CD4-positive, alpha-beta memory T cell (primary cell): Measurements from ENCODE around the gene AGER. TPM values are rescaled to one million over a fixed set of nuclear protein-coding genes. Genes with fewer than 3 reads are reported as not detected.
"Not testable (repeated sequence)": the region's sequence is repeated elsewhere in the genome, so short reads cannot be mapped to it uniquely, and the experiment has no call there.

Source experiments
- CTCF ChIA-PET: fragments of 350-600 bp; sonication (Branson Sonifier 250); formaldehyde crosslinking; loops from one replicate; lab custom pipeline; 2021; ENCODE audit warnings: inconsistent platforms; ENCODE audit not compliant: partially characterized antibody; lab: Charles Lee
- POLR2A ChIA-PET: fragments of 350-600 bp; sonication (Branson Sonifier 250); formaldehyde crosslinking; loops from one replicate; lab custom pipeline; 2021; ENCODE audit not compliant: partially characterized antibody; lab: Charles Lee
- DNase-seq, 5 donors: peaks; one replicate each; pipeline versions ENCODE4 v3.0.0 to v3.0.0-alpha.2; 2020 to 2022; ENCODE audit warnings: mixed read lengths in 1 of 5
- H3K27ac ChIP-seq: one replicate; pipeline ENCODE4 v1.7.0; 2013; ENCODE audit warnings: low read depth, low read length
- H3K27me3 ChIP-seq: 2 replicates; pipeline ENCODE4 v1.7.0; 2013; ENCODE audit warnings: mild to moderate bottlenecking, low read length, moderate library complexity; ENCODE audit not compliant: insufficient read depth
- H3K36me3 ChIP-seq: 2 replicates; pipeline ENCODE4 v1.7.0; 2013; ENCODE audit warnings: mild to moderate bottlenecking, low read length, moderate library complexity; ENCODE audit not compliant: insufficient read depth
- H3K4me1 ChIP-seq: 2 replicates; pipeline ENCODE4 v1.7.0; 2013; ENCODE audit warnings: mild to moderate bottlenecking, low read length, moderate library complexity; ENCODE audit not compliant: insufficient read depth
- H3K4me3 ChIP-seq, 2 donors: one replicate each; pipeline ENCODE4 v1.7.0; 2013; ENCODE audit warnings: low read length in 2 of 2, mild to moderate bottlenecking in 1 of 2
- H3K9me3 ChIP-seq, 2 donors: one replicate each; pipeline ENCODE4 v1.7.0; 2013; ENCODE audit warnings: low read length in 2 of 2, control low read depth in 1 of 2; ENCODE audit not compliant: control insufficient read depth in 1 of 2
- H3K27ac Mint-ChIP-seq, 7 donors: one replicate each; pipeline ENCODE4 v1.8.0; 2020 to 2021; ENCODE audit warnings: mixed read lengths in 7 of 7, mild to moderate bottlenecking in 6 of 7, inconsistent platforms in 3 of 7, moderate library complexity in 3 of 7
- H3K27me3 Mint-ChIP-seq, 2 donors: one replicate each; pipeline ENCODE4 v1.8.0; 2020 to 2021; ENCODE audit warnings: mixed read lengths in 2 of 2
- H3K36me3 Mint-ChIP-seq, 2 donors: one replicate each; pipeline ENCODE4 v1.8.0; 2020 to 2021; ENCODE audit warnings: mixed read lengths in 2 of 2, inconsistent platforms in 1 of 2, mild to moderate bottlenecking in 1 of 2
- H3K4me1 Mint-ChIP-seq, 4 donors: one replicate each; pipeline ENCODE4 v1.8.0; 2020 to 2021; ENCODE audit warnings: mixed read lengths in 4 of 4, mild to moderate bottlenecking in 1 of 4
- H3K4me3 Mint-ChIP-seq, 8 donors: one replicate each; pipeline ENCODE4 v1.8.0; 2020 to 2021; ENCODE audit warnings: mixed read lengths in 8 of 8, mild to moderate bottlenecking in 7 of 8, moderate library complexity in 6 of 8, inconsistent platforms in 3 of 8
- H3K9me3 Mint-ChIP-seq, 8 donors: one replicate each; pipeline ENCODE4 v1.8.0; 2020 to 2021; ENCODE audit warnings: mixed read lengths in 8 of 8, mild to moderate bottlenecking in 5 of 8, inconsistent platforms in 3 of 8, moderate library complexity in 1 of 8
- intact Hi-C: fragments of 100-400 bp; cut with micrococcal nuclease; formaldehyde crosslinking; loops from one replicate; pipeline ENCODE4 v1.15.1; 2023
- polyA plus RNA-seq, 2 donors: library from polyadenylated mRNA; unstranded; fragments of 300-500 nt; fragmentation: Illumina TruSeq; gene quantifications; one replicate each; pipeline ENCODE4 v1.2.3, GENCODE V29; 2021
- total RNA-seq, 2 experiments: library from RNA; stranded (reverse); gene quantifications; one replicate each; pipeline ENCODE4 v1.2.3, GENCODE V29; 2021

AGER gene
- total and polyA plus RNA-seq, 4 experiments from 2014 or later = 0.62 to 77.3 (median 74.8) TPM; not detected in 1

DNA sequence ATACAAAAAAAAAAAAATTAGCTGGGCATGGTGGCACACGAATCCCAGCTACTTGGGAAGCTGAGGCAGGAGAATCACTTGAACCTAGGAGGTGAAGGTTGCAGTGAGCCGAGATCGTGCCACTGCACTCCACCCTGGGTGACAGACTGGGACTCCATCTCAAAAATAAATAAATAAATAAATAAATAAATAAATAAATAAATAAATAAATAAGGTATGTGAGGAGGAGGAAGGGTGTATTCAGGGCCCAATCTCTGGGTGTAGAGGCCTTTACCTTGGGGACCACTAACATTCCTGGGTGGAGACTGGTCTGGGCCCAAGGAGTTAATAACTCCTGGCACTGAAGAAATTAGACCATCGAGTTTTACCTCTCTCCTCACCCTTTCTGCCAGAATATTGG, 27.4 kb upstream of the AGER start:
- H3K9me3 Mint-ChIP-seq, H3K27ac ChIP-seq, H3K36me3 ChIP-seq, H3K4me3 ChIP-seq, H3K36me3 Mint-ChIP-seq, DNase-seq, H3K9me3 ChIP-seq, POLR2A ChIA-PET, H3K4me3 Mint-ChIP-seq, H3K27me3 ChIP-seq, H3K4me1 ChIP-seq, H3K27me3 Mint-ChIP-seq, intact Hi-C loops, CTCF ChIA-PET, H3K4me1 Mint-ChIP-seq: not testable (repeated sequence)
- H3K27ac Mint-ChIP-seq = peak overlapping the region in 1 of 7 donors; percentile 52

DNA sequence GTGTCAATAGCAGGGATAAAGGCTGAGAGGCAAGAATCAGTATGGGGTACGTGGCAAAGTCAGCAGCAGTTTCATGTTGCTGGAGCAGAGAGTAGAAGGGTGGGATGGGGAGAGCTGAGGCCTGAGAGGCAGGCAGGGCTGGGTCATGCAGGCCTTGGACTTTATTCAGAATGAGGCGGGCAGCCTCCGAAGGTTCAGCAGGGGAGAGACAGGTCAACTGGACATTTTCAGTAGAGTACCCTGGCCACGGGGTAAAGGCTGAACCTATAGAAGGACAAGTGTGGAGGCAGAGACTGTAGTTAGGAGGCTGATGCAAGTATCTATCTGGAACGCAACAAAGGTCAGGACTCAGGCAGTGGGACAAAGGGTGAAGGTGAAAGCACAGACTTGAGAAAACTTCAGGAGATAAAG, 26.1 kb upstream of the AGER start:
- H3K36me3 ChIP-seq = no peaks in the 10 kb centered on the region
- Mint-ChIP-seq H3K9me3 (no peaks in the 10 kb centered on the region), H3K4me3 (no peak overlapping the region), H3K4me1 (peaks cover 0 to 6% (median 0%) of the 10 kb centered on the region in 4 donors), H3K27ac (peak overlapping the region in 4 of 7 donors; percentile 60 to 79 (median 68)), H3K36me3 (no peaks in the 10 kb centered on the region), H3K27me3 (no peaks in the 10 kb centered on the region)
- no peak overlapping the region for H3K4me3 ChIP-seq
- intact Hi-C loops = no loop called here
- DNase-seq = no peak
- ChIA-PET POLR2A (no interaction called here), CTCF (no interaction called here)
- no peaks in the 10 kb centered on the region for H3K4me1 ChIP-seq
- H3K9me3 ChIP-seq = no peaks in the 10 kb centered on the region
- H3K27ac ChIP-seq = no peak overlapping the region
- no peaks in the 10 kb centered on the region for H3K27me3 ChIP-seq

DNA sequence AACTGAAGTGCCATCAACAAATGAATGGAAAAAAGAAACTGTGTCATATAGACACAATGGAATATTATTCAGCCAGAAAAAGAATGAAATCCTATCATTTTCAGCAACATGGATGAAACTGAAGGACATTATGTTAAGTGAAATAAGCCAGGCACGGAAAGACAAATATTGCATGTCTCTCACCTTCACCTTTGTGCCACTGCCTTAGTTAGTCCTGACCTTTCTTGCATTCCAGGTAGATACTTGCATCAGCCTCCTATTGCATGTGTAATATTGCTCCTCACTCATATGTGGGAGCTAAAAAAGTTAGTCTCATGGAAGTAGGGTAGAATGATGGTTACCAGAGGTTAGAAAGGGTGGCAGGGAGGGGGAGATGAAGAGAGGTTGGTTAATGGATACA, 24.9 kb upstream of the AGER start:
- CTCF ChIA-PET = no interaction called here

DNA sequence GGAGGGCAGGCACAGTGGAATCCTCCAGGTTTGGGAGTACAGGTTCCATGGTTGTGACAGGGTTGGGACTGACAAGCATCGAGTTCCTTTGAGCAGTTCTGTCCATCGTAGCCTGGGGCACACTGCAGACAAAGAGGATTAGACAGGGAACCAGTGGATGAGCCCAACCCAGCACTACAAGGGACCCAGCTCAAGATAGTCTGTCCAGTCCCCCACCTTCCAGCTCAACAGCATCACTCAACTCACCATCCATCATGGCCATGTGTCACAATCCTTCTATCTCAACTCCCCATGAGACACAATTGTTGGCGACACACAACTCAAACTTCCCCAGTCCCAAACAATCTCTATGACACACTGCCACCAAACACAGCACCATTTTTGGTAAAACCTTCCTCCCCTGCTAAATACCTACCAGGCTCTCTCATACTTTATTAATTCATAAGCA, 20.2 kb upstream of the AGER start:
- Histone ChIP-seq H3K4me3 (no peak overlapping the region), H3K4me1 (no peaks in the 10 kb centered on the region), H3K27ac (no peak overlapping the region), H3K36me3 (no peaks in the 10 kb centered on the region), H3K9me3 (no peaks in the 10 kb centered on the region), H3K27me3 (no peaks in the 10 kb centered on the region)
- H3K9me3 Mint-ChIP-seq = no peaks in the 10 kb centered on the region
- POLR2A ChIA-PET = interaction anchor here (1.6 to 1.7 kb wide), 2 partner anchors 9 to 14 kb away, joined by 5 to 10 read pairs; partner anchors contain the start of gene PBX2
- H3K4me3 Mint-ChIP-seq = no peak overlapping the region
- peak overlapping the region in 1 of 7 donors; percentile 74 for H3K27ac Mint-ChIP-seq
- CTCF ChIA-PET = interaction anchor here (1.3 kb wide), 1 partner anchor 41 kb away, joined by 5 read pairs; no protein-coding TSS in a partner anchor
- no peak for DNase-seq
- H3K4me1 Mint-ChIP-seq = no peaks in the 10 kb centered on the region
- peaks cover 0 to 8% of the 10 kb centered on the region in 2 donors for H3K27me3 Mint-ChIP-seq
- intact Hi-C loops = no loop called here
- H3K36me3 Mint-ChIP-seq = peaks cover 0 to 3% of the 10 kb centered on the region in 2 donors

More for the DNA sequence above, 24.9 kb upstream of the AGER start:
- Histone ChIP-seq H3K4me1 (no peaks in the 10 kb centered on the region), H3K4me3 (no peak overlapping the region), H3K36me3 (no peaks in the 10 kb centered on the region), H3K27me3 (no peaks in the 10 kb centered on the region), H3K27ac (no peak overlapping the region), H3K9me3 (no peaks in the 10 kb centered on the region)
- Mint-ChIP-seq H3K9me3 (no peaks in the 10 kb centered on the region), H3K4me3 (no peak overlapping the region), H3K36me3 (peaks cover 0 to 3% of the 10 kb centered on the region in 2 donors), H3K27me3 (peaks cover 0 to 4% of the 10 kb centered on the region in 2 donors), H3K27ac (peak overlapping the region in 1 of 7 donors; percentile 36), H3K4me1 (no peaks in the 10 kb centered on the region)
- DNase-seq = no peak
- POLR2A ChIA-PET = no interaction called here
- intact Hi-C loops = no loop called here

DNA sequence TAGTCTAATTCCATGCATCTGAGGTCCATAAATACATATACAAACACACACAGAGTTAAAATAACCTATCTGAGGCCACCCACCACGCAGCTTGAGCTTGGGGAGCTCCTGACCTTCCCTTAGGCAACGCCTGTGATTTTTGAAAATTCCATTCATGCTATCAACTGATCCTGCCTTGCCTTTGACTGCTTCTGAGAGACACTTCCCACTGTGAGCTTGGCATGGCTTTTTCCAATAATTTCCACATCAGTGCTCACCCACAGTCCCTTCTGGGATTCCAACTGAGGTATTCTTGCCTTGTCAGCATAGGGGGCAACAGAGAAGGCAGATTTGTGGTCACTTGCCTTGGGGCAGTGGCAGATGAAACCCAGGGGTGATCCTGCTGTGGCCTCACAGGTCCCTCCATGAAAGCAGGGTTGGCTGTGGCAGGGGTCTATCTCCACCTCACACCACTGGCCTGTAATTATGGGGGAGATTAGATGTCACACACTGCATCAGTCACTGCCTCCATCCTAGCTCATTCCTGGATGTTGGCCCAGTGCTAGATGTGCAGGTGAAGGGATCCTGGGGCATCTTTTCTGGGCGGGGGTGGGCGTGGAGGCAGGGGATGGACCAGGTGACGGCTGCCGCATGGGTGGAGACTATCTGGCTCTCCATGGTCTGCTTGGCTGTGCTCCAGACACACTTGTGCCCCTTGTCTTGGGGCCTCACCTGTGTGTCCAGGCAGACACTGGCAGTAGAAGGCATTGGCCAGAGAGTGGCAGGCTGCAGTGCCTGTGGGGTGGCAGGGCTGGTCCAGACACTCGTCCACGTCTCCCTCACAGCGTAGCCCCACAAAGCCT, 19.6 kb upstream of the AGER start:
- H3K9me3 ChIP-seq = no peaks in the 10 kb centered on the region
- Mint-ChIP-seq H3K27ac (no peak overlapping the region), H3K9me3 (no peaks in the 10 kb centered on the region), H3K27me3 (peaks cover 0 to 8% of the 10 kb centered on the region in 2 donors), H3K4me3 (no peak overlapping the region), H3K36me3 (peaks cover 0 to 3% of the 10 kb centered on the region in 2 donors), H3K4me1 (no peaks in the 10 kb centered on the region)
- no peaks in the 10 kb centered on the region for H3K27me3 ChIP-seq
- ChIA-PET POLR2A (interaction anchor here (1.6 to 1.7 kb wide), 2 partner anchors 8 to 13 kb away, joined by 5 to 10 read pairs; partner anchors contain the start of gene PBX2), CTCF (no interaction called here)
- intact Hi-C loops = no loop called here
- H3K36me3 ChIP-seq = no peaks in the 10 kb centered on the region
- no peak overlapping the region for H3K4me3 ChIP-seq
- no peaks in the 10 kb centered on the region for H3K4me1 ChIP-seq
- DNase-seq = no peak
- H3K27ac ChIP-seq = no peak overlapping the region

DNA sequence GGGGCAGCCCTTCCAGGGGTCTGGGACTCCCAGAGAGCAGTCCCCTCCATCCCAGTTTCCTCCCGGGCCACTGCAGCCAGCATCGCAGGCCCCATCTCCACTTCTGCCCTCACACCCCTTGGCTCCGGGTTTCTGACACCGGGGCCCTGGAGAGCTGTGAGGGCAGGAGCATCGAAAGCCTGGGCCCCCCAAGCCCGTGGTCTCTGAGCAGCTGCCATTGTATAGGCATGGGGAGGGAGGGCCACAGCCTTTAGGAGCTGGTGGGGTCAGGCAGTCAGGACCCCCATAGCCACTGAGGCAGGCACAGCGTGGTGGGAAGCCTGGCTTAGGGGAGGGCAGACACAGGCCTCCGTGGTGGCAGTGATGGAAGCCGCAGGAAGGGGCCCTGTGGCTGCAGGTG, 18.1 kb upstream of the AGER start:
- POLR2A ChIA-PET = no interaction called here
- Histone ChIP-seq H3K36me3 (no peaks in the 10 kb centered on the region), H3K27me3 (no peaks in the 10 kb centered on the region), H3K4me1 (peaks cover under 1% of the 10 kb centered on the region), H3K4me3 (no peak overlapping the region), H3K9me3 (no peaks in the 10 kb centered on the region), H3K27ac (no peak overlapping the region)
- Mint-ChIP-seq H3K36me3 (peaks cover 0 to 3% of the 10 kb centered on the region in 2 donors), H3K27ac (no peak overlapping the region), H3K4me1 (no peaks in the 10 kb centered on the region), H3K9me3 (no peaks in the 10 kb centered on the region), H3K4me3 (no peak overlapping the region), H3K27me3 (peaks cover 0 to 8% of the 10 kb centered on the region in 2 donors)
- intact Hi-C loops = no loop called here
- CTCF ChIA-PET = no interaction called here
- DNase-seq = no peak

DNA sequence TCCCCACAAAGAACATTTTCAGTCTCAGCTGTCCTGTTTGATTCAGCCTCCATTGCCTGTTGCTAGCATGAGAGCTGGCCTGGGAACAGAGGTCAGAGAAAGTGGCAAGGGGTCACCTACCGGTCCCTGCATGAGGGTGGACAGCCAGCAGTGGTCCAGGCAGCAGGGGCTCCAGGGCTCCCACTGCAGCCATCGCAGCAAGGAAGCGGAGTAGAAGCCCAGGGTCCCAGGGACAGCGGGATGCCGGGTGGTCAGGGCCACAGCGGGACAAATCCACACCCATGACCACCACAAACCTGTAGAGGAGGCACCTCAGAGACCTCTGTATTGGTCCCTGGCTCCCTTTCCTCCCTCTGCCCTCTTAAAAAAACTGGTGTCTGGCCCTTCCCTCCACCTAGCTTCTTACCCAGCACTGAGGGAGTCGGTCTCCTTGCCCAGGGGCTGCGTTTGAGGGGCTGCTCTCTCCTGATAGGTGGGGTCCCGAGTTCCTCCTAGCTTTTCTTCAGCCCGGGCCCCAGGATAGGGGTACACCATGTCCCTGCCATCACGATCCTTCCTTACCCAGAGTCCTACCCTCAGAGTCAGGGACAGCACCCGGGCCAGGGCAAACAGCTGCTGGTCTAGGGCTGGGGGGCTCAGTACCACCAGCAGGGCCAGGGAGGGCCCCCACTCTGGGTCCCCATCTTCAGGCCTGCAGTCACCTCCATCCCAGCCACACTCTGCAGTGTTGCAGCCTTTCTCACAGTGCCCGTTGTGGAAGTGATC, 16.8 kb upstream of the AGER start:
- POLR2A ChIA-PET = no interaction called here
- Histone ChIP-seq H3K27ac (no peak overlapping the region), H3K27me3 (no peaks in the 10 kb centered on the region), H3K4me3 (no peak overlapping the region), H3K9me3 (no peaks in the 10 kb centered on the region), H3K4me1 (peaks cover 8% of the 10 kb centered on the region), H3K36me3 (no peaks in the 10 kb centered on the region)
- H3K27me3 Mint-ChIP-seq = peaks cover 0 to 8% of the 10 kb centered on the region in 2 donors
- H3K4me1 Mint-ChIP-seq = peaks cover 3 to 11% (median 5%) of the 10 kb centered on the region in 4 donors
- no peak for DNase-seq
- H3K27ac Mint-ChIP-seq = peak overlapping the region in 1 of 7 donors; percentile 18
- H3K36me3 Mint-ChIP-seq = peaks cover 0 to 3% of the 10 kb centered on the region in 2 donors
- intact Hi-C loops = no loop called here
- no peaks in the 10 kb centered on the region for H3K9me3 Mint-ChIP-seq
- CTCF ChIA-PET = no interaction called here
- no peak overlapping the region for H3K4me3 Mint-ChIP-seq
